Neural progenitor cell (in vitro differentiated cells): ENCODE results near the gene C3orf52. TPM values are rescaled to one million over a fixed set of nuclear protein-coding genes. Genes with fewer than 3 reads are reported as not detected.
A peak's percentile ranks its signal among the peaks of the same experiment; 100 is the strongest.

Source experiments
- DNase-seq: peaks from one replicate; pipeline ENCODE4 v3.0.0-alpha.2; 2016; ENCODE audit warnings: low spot score
- H2AFZ ChIP-seq: fragments of 200-600 bp; sonication (generic); replicated peaks from 2 replicates; pipeline ENCODE4 v1.6.1; 2016; ENCODE audit warnings: antibody characterized with exemption
- H3F3A ChIP-seq: fragments of 200-600 bp; sonication (generic); 2 replicates; pipeline ENCODE4 v1.6.1; 2016; ENCODE audit warnings: antibody characterized with exemption, low read depth
- H3K27ac ChIP-seq: fragments of 200-600 bp; sonication (generic); 2 replicates; pipeline ENCODE4 v1.5.1; 2016; ENCODE audit warnings: mild to moderate bottlenecking
- H3K27me3 ChIP-seq: fragments of 200-600 bp; sonication (generic); 2 replicates; pipeline ENCODE4 v1.6.1; 2016; ENCODE audit warnings: mild to moderate bottlenecking, moderate library complexity
- H3K36me3 ChIP-seq: fragments of 200-600 bp; sonication (generic); 2 replicates; pipeline ENCODE4 v1.5.1; 2016
- H3K4me1 ChIP-seq: fragments of 200-600 bp; sonication (generic); 2 replicates; pipeline ENCODE4 v1.6.1; 2016; ENCODE audit warnings: mixed run types
- H3K4me2 ChIP-seq: fragments of 200-600 bp; sonication (generic); 2 replicates; pipeline ENCODE4 v1.6.1; 2016
- H3K4me3 ChIP-seq: fragments of 200-600 bp; sonication (generic); 2 replicates; pipeline ENCODE4 v1.5.1; 2016
- H3K79me2 ChIP-seq: fragments of 200-600 bp; sonication (generic); 2 replicates; pipeline ENCODE4 v1.6.1; 2016; ENCODE audit warnings: low read depth
- H3K9ac ChIP-seq: fragments of 200-600 bp; sonication (generic); 2 replicates; pipeline ENCODE4 v1.6.1; 2016
- H3K9me3 ChIP-seq: fragments of 200-600 bp; sonication (generic); 2 replicates; pipeline ENCODE4 v1.5.1; 2016; ENCODE audit warnings: low read depth
- H4K20me1 ChIP-seq: fragments of 200-600 bp; sonication (generic); 2 replicates; pipeline ENCODE4 v1.6.1; 2016; ENCODE audit warnings: low read depth
- H3K27ac Mint-ChIP-seq: 3 replicates; pipeline ENCODE4 v1.8.0; 2021; ENCODE audit warnings: mixed read lengths
- H3K27me3 Mint-ChIP-seq: 2 replicates; pipeline ENCODE4 v1.8.0; 2022; ENCODE audit warnings: low read depth, mild to moderate bottlenecking, inconsistent platforms, moderate library complexity, mixed read lengths; ENCODE audit not compliant: insufficient read depth
- H3K36me3 Mint-ChIP-seq: 3 replicates; pipeline ENCODE4 v1.8.0; 2021; ENCODE audit warnings: mixed read lengths
- H3K4me1 Mint-ChIP-seq: 3 replicates; pipeline ENCODE4 v1.8.0; 2021; ENCODE audit warnings: mixed read lengths
- H3K4me3 Mint-ChIP-seq: 3 replicates; pipeline ENCODE4 v1.8.0; 2021; ENCODE audit warnings: mild to moderate bottlenecking, moderate library complexity, mixed read lengths
- H3K9me3 Mint-ChIP-seq: 3 replicates; pipeline ENCODE4 v1.8.0; 2020; ENCODE audit warnings: mixed read lengths
- CTCF ChIP-seq: fragments of 200-600 bp; sonication (generic); IDR thresholded peaks from 2 replicates; pipeline ENCODE4 v1.5.1; 2017; ENCODE audit warnings: antibody characterized with exemption, mild to moderate bottlenecking
- EZH2 ChIP-seq: fragments of 200-600 bp; sonication (generic); IDR thresholded peaks from 2 replicates; pipeline ENCODE4 v1.6.1; 2017; ENCODE audit warnings: antibody characterized with exemption, mild to moderate bottlenecking, moderate library complexity
- EZH2phosphoT487 ChIP-seq: fragments of 200-600 bp; sonication (generic); IDR thresholded peaks from 2 replicates; pipeline ENCODE4 v1.6.1; 2017; ENCODE audit warnings: antibody characterized with exemption
- total RNA-seq: library from RNA; depleted of rRNA; stranded (reverse); fragments of >200 nt; gene quantifications from 2 replicates; pipeline ENCODE4 v1.2.3, GENCODE V29; 2015; ENCODE audit warnings: low replicate concordance

C3orf52 gene
- total RNA-seq, 1 donor from 2014 or later = 4.9 TPM

GRCh38 chr3:112136046-112136445 lies 49.9 kb downstream of the C3orf52 start:
- H3F3A ChIP-seq = peaks cover 33% of the 10 kb centered on the region
- no peaks in the 10 kb centered on the region for H3K27me3 Mint-ChIP-seq
- no peak overlapping the region for H3K27ac Mint-ChIP-seq
- H4K20me1 ChIP-seq = no peaks in the 10 kb centered on the region
- no peak overlapping the region for H3K4me3 ChIP-seq
- no peak for TF ChIP-seq CTCF
- TF ChIP-seq EZH2phosphoT487 = no peak
- no peak for TF ChIP-seq EZH2
- H3K27me3 ChIP-seq = no peaks in the 10 kb centered on the region
- H3K4me2 ChIP-seq = no peak overlapping the region
- H3K79me2 ChIP-seq = no peaks in the 10 kb centered on the region
- no peak overlapping the region for H3K27ac ChIP-seq
- H3K36me3 Mint-ChIP-seq = no peaks in the 10 kb centered on the region
- no peaks in the 10 kb centered on the region for H3K9me3 ChIP-seq
- no peaks in the 10 kb centered on the region for H3K36me3 ChIP-seq
- no peaks in the 10 kb centered on the region for H3K9me3 Mint-ChIP-seq
- H3K4me3 Mint-ChIP-seq = no peak overlapping the region
- H2AFZ ChIP-seq = no peak overlapping the region
- peaks cover 30% of the 10 kb centered on the region for H3K4me1 Mint-ChIP-seq
- H3K4me1 ChIP-seq = peaks cover 29% of the 10 kb centered on the region
- H3K9ac ChIP-seq = no peak overlapping the region
- DNase-seq = no peak

- Histone ChIP-seq H3K4me3 (no peak overlapping the region), H2AFZ (no peak overlapping the region), H3K9me3 (no peaks in the 10 kb centered on the region), H3K4me1 (peaks cover 29% of the 10 kb centered on the region), H3K27ac (no peak overlapping the region), H3K79me2 (no peaks in the 10 kb centered on the region), H4K20me1 (no peaks in the 10 kb centered on the region), H3K9ac (no peak overlapping the region), H3K27me3 (no peaks in the 10 kb centered on the region), H3F3A (peaks cover 33% of the 10 kb centered on the region), H3K4me2 (peak overlapping the region; percentile 45), H3K36me3 (no peaks in the 10 kb centered on the region)
- Mint-ChIP-seq H3K27me3 (no peaks in the 10 kb centered on the region), H3K27ac (peak overlapping the region; percentile 27), H3K4me1 (peaks cover 36% of the 10 kb centered on the region), H3K36me3 (no peaks in the 10 kb centered on the region), H3K9me3 (no peaks in the 10 kb centered on the region), H3K4me3 (no peak overlapping the region)
- TF ChIP-seq EZH2 (no peak), EZH2phosphoT487 (peak; percentile 62), CTCF (peak; percentile 83)
- peak; percentile 91 for DNase-seq
These were observed 50.9 kb downstream of the C3orf52 start for GRCh38 chr3:112136959-112137693.

GRCh38 chr3:112137781-112138180 lies 51.6 kb downstream of the C3orf52 start:
- no peak for TF ChIP-seq CTCF
- TF ChIP-seq EZH2 = no peak
- TF ChIP-seq EZH2phosphoT487 = no peak
- Mint-ChIP-seq H3K27ac (peak overlapping the region; percentile 32), H3K4me1 (peaks cover 36% of the 10 kb centered on the region), H3K9me3 (no peaks in the 10 kb centered on the region), H3K4me3 (no peak overlapping the region), H3K36me3 (no peaks in the 10 kb centered on the region), H3K27me3 (no peaks in the 10 kb centered on the region)
- Histone ChIP-seq H2AFZ (no peak overlapping the region), H3K4me3 (no peak overlapping the region), H3K36me3 (no peaks in the 10 kb centered on the region), H3F3A (peaks cover 33% of the 10 kb centered on the region), H3K27me3 (no peaks in the 10 kb centered on the region), H3K4me2 (peak overlapping the region; percentile 45), H3K9ac (no peak overlapping the region), H3K9me3 (no peaks in the 10 kb centered on the region), H3K4me1 (peaks cover 29% of the 10 kb centered on the region), H3K79me2 (no peaks in the 10 kb centered on the region), H4K20me1 (no peaks in the 10 kb centered on the region), H3K27ac (peak overlapping the region; percentile 13)
- DNase-seq = no peak
